ENCODE results near the gene ARFGEF2. TPM values are rescaled to one million over a fixed set of nuclear protein-coding genes. Genes with fewer than 3 reads are reported as not detected.

Gene ARFGEF2
- total and polyA plus RNA-seq, 10 of the 15 experiments (the other 5 are each of a cell fraction or from before 2014, with no cell fraction given): 5.2 to 24.1 (median 17.7) TPM

GRCh38 chr20:49032455-49032854 lies 110.9 kb downstream of the ARFGEF2 start (continued):
- no peak for TF ChIP-seq SIN3A (IDR thresholded peaks at IDR 0.05; ENCODE audit: low read depth, low read length)
- TF ChIP-seq ATF2 (IDR thresholded peaks at IDR 0.05; ENCODE audit: low read length): no peak

GRCh38 chr20:49034070-49034732 lies 112.7 kb downstream of the ARFGEF2 start:
- ChIA-PET RAD21 (ENCODE audit: unreplicated experiment) (no interaction called here), CTCF (no interaction called here), POLR2A (no interaction called here), SMC1A (ENCODE audit: uncharacterized antibody, unreplicated experiment) (no interaction called here)
- in situ Hi-C loops (cut with MboI) (no loop called here), intact Hi-C loops (cut with micrococcal nuclease; ENCODE audit: unreplicated experiment) (no loop called here)
- ATAC-seq (no peak), DNase-seq (ENCODE audit: low read depth, low spot score) (no peak), FAIRE-seq (no peak)
- Histone ChIP-seq H2AFZ (ENCODE audit: control insufficient read depth, low read depth, low read length) (no peak overlapping the region), H3K9me3 (replicated peaks; ENCODE audit: control insufficient read depth, insufficient read depth, low read length) (no peaks in the 10 kb centered on the region), H3K4me3 (no peak overlapping the region), H3K27ac (ENCODE audit: control insufficient read depth, insufficient read depth) (no peak overlapping the region), H4K20me1 (ENCODE audit: control insufficient read depth, insufficient read depth) (no peaks in the 10 kb centered on the region), H3K4me1 (ENCODE audit: control insufficient read depth, insufficient read depth, low read length) (peaks cover 7% of the 10 kb centered on the region), H3K4me2 (ENCODE audit: control insufficient read depth, insufficient read depth) (no peak overlapping the region), H3K27me3 (replicated peaks in 1 of 2; ENCODE audit: control insufficient read depth in 2 of 2, insufficient read depth in 2 of 2, low read length in 1 of 2) (no peaks in the 10 kb centered on the region), H3K9ac (ENCODE audit: control insufficient read depth, insufficient read depth, low read length) (no peak overlapping the region), H3K79me2 (ENCODE audit: control insufficient read depth, insufficient read depth, low read length) (no peaks in the 10 kb centered on the region), H3K36me3 (ENCODE audit: control insufficient read depth in 2 of 2, insufficient read depth in 2 of 2, low read length in 1 of 2) (peaks cover 7 to 12% of the 10 kb centered on the region in 2 experiments)
- 99% methylated on average over 7 of the region's 7 CpGs for WGBS (ENCODE audit: insufficient coverage, insufficient replicate concordance, low lambda C conversion rate, missing lambda C conversion rate)
- TF ChIP-seq SMARCA5 (IDR thresholded peaks at IDR 0.05) (no peak), ZBTB4 (CRISPR knock-in tag; IDR thresholded peaks at IDR 0.05) (no peak), POU2F2 (IDR thresholded peaks at IDR 0.05; ENCODE audit: borderline replicate concordance, low read depth, low read length) (no peak), HDAC2 (IDR thresholded peaks at IDR 0.05) (no peak), BCL3 (IDR thresholded peaks at IDR 0.05; ENCODE audit: borderline replicate concordance, insufficient read depth, low read depth, low read length, poor library complexity, severe bottlenecking) (peak; percentile 53), SKIL (IDR thresholded peaks at IDR 0.05; ENCODE audit: low read depth, poor library complexity, severe bottlenecking) (no peak)
- BruUV-seq (replicated peaks): no TSS peak
